HepG2 (cell line): ENCODE data around the gene PGA5. TPM values are rescaled to one million over a fixed set of nuclear protein-coding genes. Genes with fewer than 3 reads are reported as not detected.

ENCODE experiments used
- ATAC-seq: fragments of 200-7000 bp; cut with Tn5 transposase; 3 replicates; pipeline ENCODE4 v1.9.1; 2020; ENCODE audit warnings: mild to moderate bottlenecking, moderate library complexity
- BruUV-seq: library from RNA; stranded (reverse); fragments of 400-500 nt; replicated peaks from 2 replicates; lab custom pipeline; 2021; lab: Mats Ljungman, UMichigan
- CTCF ChIA-PET: fragments of 300-600 bp; formaldehyde crosslinking; extraction: SDS; loops from one replicate; lab custom pipeline; 2021; ENCODE audit warnings: low total read pairs, inconsistent platforms, low intra/inter-chr PET ratio; lab: Yijun Ruan, JAX
- POLR2A ChIA-PET: fragments of 350-600 bp; sonication (Branson Sonifier 250); formaldehyde crosslinking; loops from one replicate; lab custom pipeline; 2020; ENCODE audit warnings: antibody characterized with exemption, inconsistent platforms; lab: Yijun Ruan, JAX
- DNase-seq: peaks from one replicate; pipeline ENCODE4 v3.0.0-alpha.2; 2015; ENCODE audit warnings: low spot score
- FAIRE-seq: peaks from 3 replicates; lab custom pipeline; 2011; peaks lifted over from hg19 to GRCh38; lab: Jason Lieb, UNC
- H2AFZ ChIP-seq: one replicate; pipeline ENCODE4 v1.6.1; 2011; ENCODE audit warnings: low read length, inconsistent platforms
- H3K27ac ChIP-seq: fragments of 300-600 bp; 3 replicates; pipeline ENCODE4 v1.8.0; 2011; ENCODE audit warnings: mixed run types, mild to moderate bottlenecking, mixed read lengths, low read length, inconsistent platforms; ENCODE audit not compliant: insufficient read depth; ENCODE audit errors: extremely low read length
- H3K27me3 ChIP-seq, 2 experiments: fragments of 200-600 bp in 1 of 2; 2 replicates in 1 of 2; 3 replicates in 1 of 2; pipeline versions ENCODE4 v1.6.0 to v1.8.0; 2011; ENCODE audit warnings: low read length in 2 of 2, mild to moderate bottlenecking in 2 of 2, moderate library complexity in 2 of 2, inconsistent platforms in 1 of 2; ENCODE audit not compliant: insufficient read depth in 2 of 2, control insufficient read depth in 1 of 2
- H3K36me3 ChIP-seq, 2 experiments: fragments of 200-600 bp in 1 of 2; replicated peaks in 1 of 2; 2 replicates in 1 of 2; 3 replicates in 1 of 2; pipeline versions ENCODE4 v1.5.1 to v1.8.0; 2011; ENCODE audit warnings: low read length in 2 of 2, inconsistent platforms in 1 of 2; ENCODE audit not compliant: insufficient read depth in 2 of 2, control insufficient read depth in 1 of 2
- H3K4me1 ChIP-seq: 2 replicates; pipeline ENCODE4 v1.5.1; 2012; ENCODE audit warnings: low read length, inconsistent platforms; ENCODE audit not compliant: insufficient read depth
- H3K4me2 ChIP-seq: 2 replicates; pipeline ENCODE4 v1.6.0; 2011; ENCODE audit warnings: low read depth, low read length, inconsistent platforms
- H3K4me3 ChIP-seq, 3 experiments: fragments of 200-600 bp in 1 of 3; sonication (generic), shearing (Covaris generic) in 1 of 3; replicated peaks in 1 of 3; 2 replicates each; pipeline ENCODE4 v1.5.1; 2011 to 2016; ENCODE audit warnings: low read length in 3 of 3, inconsistent platforms in 2 of 3, low read depth in 2 of 3, mild to moderate bottlenecking in 2 of 3, control low read depth in 1 of 3, mixed read lengths in 1 of 3; ENCODE audit not compliant: insufficient read depth in 1 of 3
- H3K79me2 ChIP-seq: one replicate; pipeline ENCODE4 v1.6.1; 2011; ENCODE audit warnings: low read length, inconsistent platforms; ENCODE audit not compliant: insufficient read depth
- H3K9ac ChIP-seq: 2 replicates; pipeline ENCODE4 v1.6.0; 2011; ENCODE audit warnings: mild to moderate bottlenecking, low read depth, low read length, inconsistent platforms; ENCODE audit not compliant: insufficient read depth
- H3K9me3 ChIP-seq: 2 replicates; pipeline ENCODE4 v1.5.1; 2012; ENCODE audit warnings: mild to moderate bottlenecking, low read length
- H4K20me1 ChIP-seq: 2 replicates; pipeline ENCODE4 v1.6.0; 2011; ENCODE audit warnings: inconsistent platforms, mild to moderate bottlenecking, low read length, moderate library complexity; ENCODE audit not compliant: insufficient read depth
- CSRNP2 ChIP-seq: sonication (generic); formaldehyde crosslinking; conservative IDR thresholded peaks from 2 replicates; pipeline ENCODE4 v1.8.0; 2022; ENCODE audit warnings: low read depth, missing genetic modification reagents
- HIC2 ChIP-seq: sonication (generic); formaldehyde crosslinking; IDR thresholded peaks from 2 replicates; pipeline ENCODE4 v1.9.0; 2022; ENCODE audit warnings: low read depth, missing genetic modification reagents
- HOXA7 ChIP-seq: sonication (generic); formaldehyde crosslinking; IDR thresholded peaks from 2 replicates; pipeline ENCODE4 v1.8.1; 2022; ENCODE audit warnings: mild to moderate bottlenecking, missing genetic modification reagents, moderate library complexity
- ZFP41 ChIP-seq: sonication (generic); formaldehyde crosslinking; IDR thresholded peaks from 2 replicates; pipeline ENCODE4 v1.4.0; 2020; ENCODE audit warnings: mild to moderate bottlenecking, missing genetic modification reagents, borderline replicate concordance
- ZNF331 ChIP-seq: sonication (generic); formaldehyde crosslinking; IDR thresholded peaks from 2 replicates; pipeline ENCODE4 v1.4.0; 2020; ENCODE audit warnings: missing genetic modification reagents
- ZNF335 ChIP-seq: sonication (generic); formaldehyde crosslinking; IDR thresholded peaks from 2 replicates; pipeline ENCODE4 v1.4.0; 2020; ENCODE audit warnings: missing genetic modification reagents
- WGBS: methylation state at CpG from one replicate; pipeline ENCODE4 v1.1.6; 2017; ENCODE audit warnings: low lambda C conversion rate; 5-methylcytosine and 5-hydroxymethylcytosine counted together
- in situ Hi-C: cut with HindIII; loops from 2 replicates; pipeline ENCODE4 v1.10.0; 2017; ENCODE audit warnings: low pct_unique_long_range_greater_than_20kb; ENCODE audit not compliant: extremely low pct_ligation_motif_present
- intact Hi-C: fragments of 100-400 bp; cut with micrococcal nuclease; formaldehyde crosslinking; loops from one replicate; pipeline ENCODE4 v1.10.0; 2022; ENCODE audit not compliant: unreplicated experiment
- polyA plus RNA-seq, 8 experiments: library from polyadenylated mRNA; depleted of rRNA in 3 of 8; stranded (reverse) in 7 of 8; unstranded in 1 of 8; fragments of >200 nt; fragmentation: Illumina TruSeq in 4 of 8; extraction: Trizol in 4 of 8; gene quantifications; 2 replicates each; pipeline versions ENCODE4 v1.2.1 to v1.2.3, GENCODE V29; 2011 to 2016; ENCODE audit warnings: low read depth in 4 of 8, missing spikeins in 1 of 8, mixed read lengths in 1 of 8; ENCODE audit not compliant: insufficient read depth in 1 of 8
- total RNA-seq, 5 experiments: library from RNA; depleted of rRNA; stranded (reverse); fragments of >200 nt; fragmentation: Illumina TruSeq; extraction: Trizol; gene quantifications; 2 replicates each; pipeline ENCODE4 v1.2.3, GENCODE V29; 2016; ENCODE audit warnings: low read depth in 1 of 5

PGA5 gene
- total and polyA plus RNA-seq, 2 of the 13 experiments (the other 11 are each of a cell fraction or from before 2014, with no cell fraction given): not detected

GRCh38 chr11:61198361-61198760, 42.6 kb upstream of the PGA5 start (continued):
- TF ChIP-seq HOXA7 (no peak), HIC2 (CRISPR knock-in tag) (no peak), ZNF335 (CRISPR knock-in tag) (no peak), ZFP41 (CRISPR knock-in tag) (no peak)

GRCh38 chr11:61198948-61199523, 41.9 kb upstream of the PGA5 start:
- POLR2A ChIA-PET: no interaction called here
- DNase-seq: no peak

More at GRCh38 chr11:61198948-61199523, 41.9 kb upstream of the PGA5 start:
- Histone ChIP-seq H3K4me2 (no peak overlapping the region), H3K27ac (no peak overlapping the region), H3K9ac (no peak overlapping the region), H4K20me1 (no peaks in the 10 kb centered on the region), H3K9me3 (0 out of 2 replicates have a peak, but pooled peaks cover 7% of the 10 kb centered on the region), H2AFZ (no peak overlapping the region), H3K36me3 (no peaks in the 10 kb centered on the region), H3K4me1 (no peaks in the 10 kb centered on the region), H3K27me3 (peaks cover 2 to 25% of the 10 kb centered on the region in 2 experiments; a peak in 1 of 5 replicates), H3K79me2 (no peaks in the 10 kb centered on the region), H3K4me3 (no peak overlapping the region)
- in situ Hi-C loops: no loop called here
- BruUV-seq: no TSS peak
- WGBS: 8% methylated on average over 4 of the region's 4 CpGs
- ATAC-seq (no peak), FAIRE-seq (no peak)
- intact Hi-C loops: no loop called here
- TF ChIP-seq ZNF331 (CRISPR knock-in tag): peak; percentile 98
- TF ChIP-seq CSRNP2 (CRISPR knock-in tag): no peak
- CTCF ChIA-PET: no interaction called here
